Activated naive CD4-positive, alpha-beta T cell treated with anti-CD3 and anti-CD28 coated beads for 36 hours (primary cell): Measurements from ENCODE around the gene DPP9. TPM values are rescaled to one million over a fixed set of nuclear protein-coding genes. Genes with fewer than 3 reads are reported as not detected.

ENCODE experiments used
- CTCF ChIA-PET: fragments of 350-600 bp; sonication (Branson Sonifier 250); formaldehyde crosslinking; loops from one replicate; lab custom pipeline; 2021; ENCODE audit warnings: antibody characterized with exemption; lab: Charles Lee
- DNase-seq: peaks from one replicate; pipeline ENCODE4 v3.0.0-alpha.2; 2020
- H3K27ac Mint-ChIP-seq: one replicate; pipeline ENCODE4 v1.8.0; 2021; ENCODE audit warnings: mild to moderate bottlenecking, mixed read lengths
- H3K27me3 Mint-ChIP-seq: one replicate; pipeline ENCODE4 v1.8.0; 2021; ENCODE audit warnings: low read depth, mixed read lengths
- H3K36me3 Mint-ChIP-seq: one replicate; pipeline ENCODE4 v1.8.0; 2021; ENCODE audit warnings: low read depth, mixed read lengths
- H3K4me1 Mint-ChIP-seq: one replicate; pipeline ENCODE4 v1.8.0; 2021; ENCODE audit warnings: low read depth, mixed read lengths
- H3K4me3 Mint-ChIP-seq: one replicate; pipeline ENCODE4 v1.8.0; 2021; ENCODE audit warnings: mild to moderate bottlenecking, moderate library complexity, mixed read lengths
- H3K9me3 Mint-ChIP-seq: one replicate; pipeline ENCODE4 v1.8.0; 2021; ENCODE audit warnings: mixed read lengths
- intact Hi-C: fragments of 100-400 bp; cut with micrococcal nuclease; formaldehyde crosslinking; loops from one replicate; pipeline ENCODE4 v1.15.1; 2023
- total RNA-seq, 2 experiments: library from RNA; stranded (reverse); gene quantifications; one replicate each; pipeline ENCODE4 v1.2.3, GENCODE V29; 2021

The DPP9 gene
- total RNA-seq = 10 to 100 TPM; 40.8 to 41.9 TPM

GRCh38 chr19:4723595-4724514 is at the start of gene DPP9:
Gene DPP9, minus strand, starts transcription at chr19:4723842. Its CDS starts 3,936 bp downstream, at chr19:4719906.
- DNase-seq = peak; percentile 98
- CTCF ChIA-PET = interaction anchor here (0.7 to 5.4 kb wide), 3 partner anchors 66 to 81 kb away, joined by 3 to 34 read pairs (median 3); partner anchors contain the start of gene FEM1A
- peak within 1 kb of the TSS; percentile 91 for H3K4me3 Mint-ChIP-seq
- intact Hi-C loops = loop anchor here (1.0 to 5.0 kb wide), 11 partner anchors 45 to 962 kb away; partner anchors contain the start of genes APBA3, FEM1A, FSD1 and HDGFL2
- H3K9me3 Mint-ChIP-seq = no peaks in the 10 kb centered on the region
- H3K36me3 Mint-ChIP-seq = peaks cover 9% of the 10 kb centered on the region
- H3K27me3 Mint-ChIP-seq = peaks cover 3% of the 10 kb centered on the region
- peaks cover 22% of the 10 kb centered on the region for H3K4me1 Mint-ChIP-seq
- H3K27ac Mint-ChIP-seq = peak within 1 kb of the TSS; percentile 97

GRCh38 chr19:4773047-4773640 is 49.5 kb upstream of the DPP9 start:
- Mint-ChIP-seq H3K27ac (no peak overlapping the region), H3K27me3 (peaks cover 7% of the 10 kb centered on the region), H3K9me3 (peaks cover 2% of the 10 kb centered on the region), H3K4me3 (no peak overlapping the region), H3K36me3 (no peaks in the 10 kb centered on the region), H3K4me1 (no peaks in the 10 kb centered on the region)
- intact Hi-C loops = no loop called here
- CTCF ChIA-PET = no interaction called here
- no peak for DNase-seq

- H3K4me3 Mint-ChIP-seq = no peak overlapping the region
- no peaks in the 10 kb centered on the region for H3K36me3 Mint-ChIP-seq
- no peak overlapping the region for H3K27ac Mint-ChIP-seq
- intact Hi-C loops = no loop called here
- CTCF ChIA-PET = no interaction called here
- no peak for DNase-seq
- H3K9me3 Mint-ChIP-seq = peaks cover 2% of the 10 kb centered on the region
- H3K27me3 Mint-ChIP-seq = peaks cover 7% of the 10 kb centered on the region
- no peaks in the 10 kb centered on the region for H3K4me1 Mint-ChIP-seq
Measured at GRCh38 chr19:4772566-4772965, 48.9 kb upstream of the DPP9 start.

GRCh38 chr19:4768934-4769777 is 45.5 kb upstream of the DPP9 start:
- H3K27ac Mint-ChIP-seq = no peak overlapping the region
- H3K27me3 Mint-ChIP-seq = peaks cover 4% of the 10 kb centered on the region
- intact Hi-C loops = loop anchor here (1.0 to 5.0 kb wide), 3 partner anchors 22 to 633 kb away; partner anchors contain the start of gene FEM1A
- no peaks in the 10 kb centered on the region for H3K36me3 Mint-ChIP-seq
- CTCF ChIA-PET = interaction anchor here (0.6 to 1.5 kb wide), 6 partner anchors 8 to 810 kb away, joined by 3 read pairs; no protein-coding TSS in a partner anchor
- DNase-seq = peak; percentile 92
- H3K4me1 Mint-ChIP-seq = no peaks in the 10 kb centered on the region
- H3K4me3 Mint-ChIP-seq = no peak overlapping the region
- H3K9me3 Mint-ChIP-seq = peaks cover 2% of the 10 kb centered on the region

GRCh38 chr19:4764393-4764660 is 40.7 kb upstream of the DPP9 start:
- intact Hi-C loops = no loop called here
- no peaks in the 10 kb centered on the region for H3K36me3 Mint-ChIP-seq
- H3K4me3 Mint-ChIP-seq = no peak overlapping the region
- DNase-seq = no peak
- H3K4me1 Mint-ChIP-seq = peaks cover 3% of the 10 kb centered on the region
- CTCF ChIA-PET = interaction anchor here (0.6 kb wide), 1 partner anchor 47 kb away, joined by 3 read pairs; no protein-coding TSS in a partner anchor
- no peaks in the 10 kb centered on the region for H3K9me3 Mint-ChIP-seq
- no peak overlapping the region for H3K27ac Mint-ChIP-seq
- peaks cover 27% of the 10 kb centered on the region for H3K27me3 Mint-ChIP-seq

- no peaks in the 10 kb centered on the region for H3K9me3 Mint-ChIP-seq
- H3K4me3 Mint-ChIP-seq = no peak overlapping the region
- intact Hi-C loops = no loop called here
- CTCF ChIA-PET = no interaction called here
- peaks cover 3% of the 10 kb centered on the region for H3K4me1 Mint-ChIP-seq
- H3K36me3 Mint-ChIP-seq = no peaks in the 10 kb centered on the region
- H3K27ac Mint-ChIP-seq = no peak overlapping the region
- H3K27me3 Mint-ChIP-seq = peaks cover 34% of the 10 kb centered on the region
- DNase-seq = no peak
Measured at GRCh38 chr19:4763021-4763420, 39.4 kb upstream of the DPP9 start.

GRCh38 chr19:4760285-4760650 is 36.6 kb upstream of the DPP9 start:
- intact Hi-C loops = no loop called here
- Mint-ChIP-seq H3K4me1 (peaks cover 3% of the 10 kb centered on the region), H3K4me3 (no peak overlapping the region), H3K36me3 (no peaks in the 10 kb centered on the region), H3K27ac (no peak overlapping the region), H3K27me3 (peaks cover 35% of the 10 kb centered on the region), H3K9me3 (no peaks in the 10 kb centered on the region)
- CTCF ChIA-PET = interaction anchor here (0.6 to 1.5 kb wide), 4 partner anchors 14 to 47 kb away, joined by 3 to 5 read pairs (median 3); no protein-coding TSS in a partner anchor
- DNase-seq = no peak

- Mint-ChIP-seq H3K4me3 (no peak overlapping the region), H3K36me3 (no peaks in the 10 kb centered on the region), H3K27ac (no peak overlapping the region), H3K9me3 (no peaks in the 10 kb centered on the region), H3K4me1 (peaks cover 3% of the 10 kb centered on the region), H3K27me3 (peaks cover 35% of the 10 kb centered on the region)
- DNase-seq = peak; percentile 61
- CTCF ChIA-PET = interaction anchor here (0.6 to 1.5 kb wide), 2 partner anchors 31 to 47 kb away, joined by 3 to 5 read pairs; no protein-coding TSS in a partner anchor
- intact Hi-C loops = no loop called here
Measured at GRCh38 chr19:4759388-4760284, 36.0 kb upstream of the DPP9 start.

GRCh38 chr19:4758659-4759058 is 35.0 kb upstream of the DPP9 start:
- Mint-ChIP-seq H3K27me3 (peaks cover 35% of the 10 kb centered on the region), H3K4me3 (no peak overlapping the region), H3K27ac (no peak overlapping the region), H3K4me1 (peaks cover 3% of the 10 kb centered on the region), H3K36me3 (no peaks in the 10 kb centered on the region), H3K9me3 (no peaks in the 10 kb centered on the region)
- CTCF ChIA-PET = no interaction called here
- intact Hi-C loops = no loop called here
- DNase-seq = no peak

GRCh38 chr19:4758082-4758481 is 34.4 kb upstream of the DPP9 start:
- H3K4me1 Mint-ChIP-seq = peaks cover 3% of the 10 kb centered on the region
- CTCF ChIA-PET = no interaction called here
- no peak for DNase-seq
- no peak overlapping the region for H3K27ac Mint-ChIP-seq
- H3K4me3 Mint-ChIP-seq = no peak overlapping the region
- H3K27me3 Mint-ChIP-seq = peaks cover 34% of the 10 kb centered on the region
- H3K36me3 Mint-ChIP-seq = no peaks in the 10 kb centered on the region
- H3K9me3 Mint-ChIP-seq = no peaks in the 10 kb centered on the region
- intact Hi-C loops = no loop called here

GRCh38 chr19:4755459-4755858 is 31.8 kb upstream of the DPP9 start:
- Mint-ChIP-seq H3K9me3 (no peaks in the 10 kb centered on the region), H3K4me3 (no peak overlapping the region)

More at GRCh38 chr19:4755459-4755858, 31.8 kb upstream of the DPP9 start:
- no peak for DNase-seq
- peaks cover 17% of the 10 kb centered on the region for H3K27me3 Mint-ChIP-seq
- H3K27ac Mint-ChIP-seq = no peak overlapping the region
- CTCF ChIA-PET = interaction anchor here (0.7 kb wide), 1 partner anchor 10 kb away, joined by 3 read pairs; no protein-coding TSS in a partner anchor
- H3K4me1 Mint-ChIP-seq = peaks cover 3% of the 10 kb centered on the region
- H3K36me3 Mint-ChIP-seq = no peaks in the 10 kb centered on the region
- intact Hi-C loops = no loop called here
